Smooth muscle cell (in vitro differentiated cells): ENCODE measurements around the gene IFNK. TPM values are rescaled to one million over a fixed set of nuclear protein-coding genes. Genes with fewer than 3 reads are reported as not detected.
A peak's percentile ranks its signal among the peaks of the same experiment; 100 is the strongest.

Experiments
- DNase-seq: peaks from one replicate; lab custom pipeline; 2025; ENCODE audit not compliant: unreplicated experiment; lab: John Stamatoyannopoulos, UW
- H2AFZ ChIP-seq: fragments of 200-600 bp; sonication (generic); 2 replicates; pipeline ENCODE4 v1.6.0; 2016; ENCODE audit warnings: antibody characterized with exemption, low read depth, mild to moderate bottlenecking
- H3F3A ChIP-seq: fragments of 200-600 bp; sonication (generic); 2 replicates; pipeline ENCODE4 v1.6.0; 2017; ENCODE audit warnings: antibody characterized with exemption, low read depth
- H3K27ac ChIP-seq: fragments of 200-600 bp; sonication (generic); 2 replicates; pipeline ENCODE4 v1.5.1; 2016; ENCODE audit warnings: low read depth, mild to moderate bottlenecking
- H3K27me3 ChIP-seq: fragments of 200-600 bp; sonication (generic); 2 replicates; pipeline ENCODE4 v1.6.1; 2016; ENCODE audit warnings: low read depth, mild to moderate bottlenecking
- H3K36me3 ChIP-seq: fragments of 200-600 bp; sonication (generic); 2 replicates; pipeline ENCODE4 v1.5.1; 2016; ENCODE audit warnings: low read depth
- H3K4me1 ChIP-seq: fragments of 200-600 bp; sonication (generic); 2 replicates; pipeline ENCODE4 v1.5.1; 2016; ENCODE audit warnings: low read depth
- H3K4me2 ChIP-seq: fragments of 200-600 bp; sonication (generic); 2 replicates; pipeline ENCODE4 v1.6.0; 2016; ENCODE audit warnings: mild to moderate bottlenecking
- H3K4me3 ChIP-seq: fragments of 200-600 bp; sonication (generic); 2 replicates; pipeline ENCODE4 v1.5.1; 2016; ENCODE audit warnings: mild to moderate bottlenecking
- H3K79me2 ChIP-seq: fragments of 200-600 bp; sonication (generic); 2 replicates; pipeline ENCODE4 v1.6.0; 2016; ENCODE audit warnings: low read depth, mild to moderate bottlenecking
- H3K9ac ChIP-seq: fragments of 200-600 bp; sonication (generic); 2 replicates; pipeline ENCODE4 v1.6.0; 2016; ENCODE audit warnings: low read depth
- H3K9me3 ChIP-seq: fragments of 200-600 bp; sonication (generic); replicated peaks from 2 replicates; pipeline ENCODE4 v1.5.1; 2016; ENCODE audit warnings: low read depth
- H4K20me1 ChIP-seq: fragments of 200-600 bp; sonication (generic); 2 replicates; pipeline ENCODE4 v1.6.0; 2016; ENCODE audit warnings: low read depth
- CTCF ChIP-seq: fragments of 200-600 bp; sonication (generic); IDR thresholded peaks from 2 replicates; pipeline ENCODE4 v1.5.1; 2017; ENCODE audit warnings: borderline replicate concordance, mild to moderate bottlenecking, antibody characterized with exemption; ENCODE audit not compliant: insufficient read depth, poor library complexity, severe bottlenecking
- WGBS: methylation state at CpG from one replicate; pipeline ENCODE4 v1.1.7; 2016; ENCODE audit warnings: low lambda C conversion rate; 5-methylcytosine and 5-hydroxymethylcytosine counted together
- polyA plus RNA-seq: library from polyadenylated mRNA; unstranded; fragments of >200 nt; fragmentation: Nextera tagmentation; extraction: Ambion mirVana; gene quantifications from 2 replicates; pipeline ENCODE4 v1.2.1, GENCODE V29; 2016
- total RNA-seq: library from RNA; depleted of rRNA; stranded (reverse); fragments of >200 nt; gene quantifications from 2 replicates; pipeline ENCODE4 v1.2.3, GENCODE V29; 2014

IFNK gene
- total and polyA plus RNA-seq, 2 experiments from 2014 or later, result not detected

- no peaks in the 10 kb centered on the region for H3K9me3 ChIP-seq
- H2AFZ ChIP-seq, result no peak overlapping the region
- WGBS, result 96% methylated on average over 3 of the region's 3 CpGs
- H3K27ac ChIP-seq, result no peak overlapping the region
- TF ChIP-seq CTCF, result no peak
- H3K36me3 ChIP-seq, result no peaks in the 10 kb centered on the region
- no peak for DNase-seq
- H3K9ac ChIP-seq, result no peak overlapping the region
- H3K4me1 ChIP-seq, result no peaks in the 10 kb centered on the region
- no peaks in the 10 kb centered on the region for H3K79me2 ChIP-seq
- H3K4me3 ChIP-seq, result no peak overlapping the region
- no peaks in the 10 kb centered on the region for H4K20me1 ChIP-seq
- H3K4me2 ChIP-seq, result no peak overlapping the region
- H3K27me3 ChIP-seq, result no peaks in the 10 kb centered on the region
- H3F3A ChIP-seq, result no peaks in the 10 kb centered on the region
These were observed 14.6 kb downstream of the IFNK start for GRCh38 chr9:27538647-27539046.

- TF ChIP-seq CTCF, result no peak
- Histone ChIP-seq H3K79me2 (no peaks in the 10 kb centered on the region), H4K20me1 (no peaks in the 10 kb centered on the region), H3F3A (no peaks in the 10 kb centered on the region), H3K4me2 (peak overlapping the region; percentile 22), H3K4me3 (no peak overlapping the region), H3K27me3 (no peaks in the 10 kb centered on the region), H3K9me3 (no peaks in the 10 kb centered on the region), H3K27ac (peak overlapping the region; percentile 1), H3K4me1 (no peaks in the 10 kb centered on the region), H3K36me3 (no peaks in the 10 kb centered on the region), H3K9ac (no peak overlapping the region), H2AFZ (no peak overlapping the region)
- DNase-seq, result no peak
- 78% methylated on average over 5 of the region's 5 CpGs for WGBS
These were observed 15.7 kb downstream of the IFNK start for GRCh38 chr9:27539479-27540441.

- H3K79me2 ChIP-seq, result no peaks in the 10 kb centered on the region
- no peaks in the 10 kb centered on the region for H4K20me1 ChIP-seq
- H3K4me2 ChIP-seq, result peak overlapping the region; percentile 22
- no peaks in the 10 kb centered on the region for H3K27me3 ChIP-seq
- no peak for DNase-seq
- no peak overlapping the region for H3K9ac ChIP-seq
- no peak overlapping the region for H3K4me3 ChIP-seq
- WGBS, result 68% methylated on average over 1 of the region's 1 CpG
- no peaks in the 10 kb centered on the region for H3F3A ChIP-seq
- no peak for TF ChIP-seq CTCF
- no peaks in the 10 kb centered on the region for H3K9me3 ChIP-seq
- no peaks in the 10 kb centered on the region for H3K36me3 ChIP-seq
- peak overlapping the region; percentile 1 for H3K27ac ChIP-seq
- H2AFZ ChIP-seq, result no peak overlapping the region
- no peaks in the 10 kb centered on the region for H3K4me1 ChIP-seq
These were observed 16.4 kb downstream of the IFNK start for GRCh38 chr9:27540502-27540901.
